Measurements from ENCODE around the gene MNX1.

The MNX1 gene

GRCh38 chr7:156968183-156968582 lies 42.3 kb downstream of the MNX1 start:
- TF ChIP-seq CTCF (IDR thresholded peaks at IDR 0.05; ENCODE audit: control insufficient read depth, insufficient read depth, low read depth, low read length, missing control alignments) = no peak
- DNase-seq (ENCODE audit: low read depth) = no peak
- no peak overlapping the region for H3K4me3 ChIP-seq (ENCODE audit: control insufficient read depth, low read depth, low read length)

GRCh38 chr7:156966387-156966786 lies 44.1 kb downstream of the MNX1 start:
- no peak for DNase-seq (ENCODE audit: low read depth)
- no peak for TF ChIP-seq CTCF (IDR thresholded peaks at IDR 0.05; ENCODE audit: control insufficient read depth, insufficient read depth, low read depth, low read length, missing control alignments)
- H3K4me3 ChIP-seq (ENCODE audit: control insufficient read depth, low read depth, low read length) = no peak overlapping the region

- DNase-seq (ENCODE audit: low read depth) = no peak
- no peak for TF ChIP-seq CTCF (IDR thresholded peaks at IDR 0.05; ENCODE audit: control insufficient read depth, insufficient read depth, low read depth, low read length, missing control alignments)
These were observed 45.5 kb downstream of the MNX1 start for GRCh38 chr7:156964971-156965370.

GRCh38 chr7:156963472-156963871 lies 47.0 kb downstream of the MNX1 start:
- DNase-seq (ENCODE audit: low read depth) = no peak
- H3K4me3 ChIP-seq (ENCODE audit: control insufficient read depth, low read depth, low read length) = no peak overlapping the region
- TF ChIP-seq CTCF (IDR thresholded peaks at IDR 0.05; ENCODE audit: control insufficient read depth, insufficient read depth, low read depth, low read length, missing control alignments) = no peak

More at GRCh38 chr7:156964971-156965370, 45.5 kb downstream of the MNX1 start:
- no peak overlapping the region for H3K4me3 ChIP-seq (ENCODE audit: control insufficient read depth, low read depth, low read length)

- no peak for DNase-seq (ENCODE audit: low read depth)
- no peak for TF ChIP-seq CTCF (IDR thresholded peaks at IDR 0.05; ENCODE audit: control insufficient read depth, insufficient read depth, low read depth, low read length, missing control alignments)
- no peak overlapping the region for H3K4me3 ChIP-seq (ENCODE audit: control insufficient read depth, low read depth, low read length)
These were observed 47.6 kb downstream of the MNX1 start for GRCh38 chr7:156962897-156963296.

GRCh38 chr7:156962145-156962544 lies 48.3 kb downstream of the MNX1 start:
- no peak for DNase-seq (ENCODE audit: low read depth)
- TF ChIP-seq CTCF (IDR thresholded peaks at IDR 0.05; ENCODE audit: control insufficient read depth, insufficient read depth, low read depth, low read length, missing control alignments) = no peak
- no peak overlapping the region for H3K4me3 ChIP-seq (ENCODE audit: control insufficient read depth, low read depth, low read length)

GRCh38 chr7:156956727-156957126 lies 53.7 kb downstream of the MNX1 start:
- H3K4me3 ChIP-seq (ENCODE audit: control insufficient read depth, low read depth, low read length) = no peak overlapping the region
- no peak for DNase-seq (ENCODE audit: low read depth)
- no peak for TF ChIP-seq CTCF (IDR thresholded peaks at IDR 0.05; ENCODE audit: control insufficient read depth, insufficient read depth, low read depth, low read length, missing control alignments)

All from AG09309 (cell line).